GM12865 (cell line): ENCODE measurements around the gene UBE2D1.

ENCODE experiments used
- DNase-seq: peaks from one replicate; pipeline ENCODE4 v3.0.0; 2010; ENCODE audit warnings: low read depth
- H3K4me3 ChIP-seq: 2 replicates; pipeline ENCODE4 v1.5.1; 2011; ENCODE audit warnings: mild to moderate bottlenecking, low read depth, low read length, control low read depth
- CTCF ChIP-seq: IDR thresholded peaks from 2 replicates; pipeline ENCODE4 v1.5.1; 2011; ENCODE audit warnings: low read length, control low read depth, low read depth, inconsistent platforms; ENCODE audit not compliant: insufficient read depth; ENCODE audit errors: missing control alignments

Gene UBE2D1

GRCh38 chr10:58358947-58359346, 24.1 kb downstream of the UBE2D1 start:
- DNase-seq, result no peak
- no peak for TF ChIP-seq CTCF
- H3K4me3 ChIP-seq, result no peak overlapping the region

- no peak overlapping the region for H3K4me3 ChIP-seq
- no peak for DNase-seq
- no peak for TF ChIP-seq CTCF
These were observed 24.7 kb downstream of the UBE2D1 start for GRCh38 chr10:58359541-58359940.

- TF ChIP-seq CTCF, result no peak
- H3K4me3 ChIP-seq, result no peak overlapping the region
- no peak for DNase-seq
These were observed 25.7 kb downstream of the UBE2D1 start for GRCh38 chr10:58360412-58361004.

DNA sequence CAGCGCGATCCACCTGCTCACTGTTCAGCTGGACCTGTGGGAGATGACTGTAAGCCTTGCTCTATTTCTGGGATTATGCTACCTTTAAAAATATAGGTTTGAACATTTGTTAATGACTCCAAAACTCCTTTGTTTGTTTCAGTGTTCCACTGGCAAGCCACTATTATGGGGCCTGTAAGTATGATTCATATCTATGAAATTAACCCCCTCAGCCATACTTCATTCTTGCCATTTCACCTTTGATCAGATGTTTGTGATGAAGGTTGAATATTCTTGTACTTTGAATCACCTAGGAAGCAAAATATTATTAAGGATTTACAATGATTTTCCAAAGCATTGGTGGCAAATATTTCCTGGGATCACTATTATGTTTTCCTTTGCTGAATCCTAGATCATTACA, 26.5 kb downstream of the UBE2D1 start:
- H3K4me3 ChIP-seq, result no peak overlapping the region
- no peak for TF ChIP-seq CTCF
- DNase-seq, result no peak

DNA sequence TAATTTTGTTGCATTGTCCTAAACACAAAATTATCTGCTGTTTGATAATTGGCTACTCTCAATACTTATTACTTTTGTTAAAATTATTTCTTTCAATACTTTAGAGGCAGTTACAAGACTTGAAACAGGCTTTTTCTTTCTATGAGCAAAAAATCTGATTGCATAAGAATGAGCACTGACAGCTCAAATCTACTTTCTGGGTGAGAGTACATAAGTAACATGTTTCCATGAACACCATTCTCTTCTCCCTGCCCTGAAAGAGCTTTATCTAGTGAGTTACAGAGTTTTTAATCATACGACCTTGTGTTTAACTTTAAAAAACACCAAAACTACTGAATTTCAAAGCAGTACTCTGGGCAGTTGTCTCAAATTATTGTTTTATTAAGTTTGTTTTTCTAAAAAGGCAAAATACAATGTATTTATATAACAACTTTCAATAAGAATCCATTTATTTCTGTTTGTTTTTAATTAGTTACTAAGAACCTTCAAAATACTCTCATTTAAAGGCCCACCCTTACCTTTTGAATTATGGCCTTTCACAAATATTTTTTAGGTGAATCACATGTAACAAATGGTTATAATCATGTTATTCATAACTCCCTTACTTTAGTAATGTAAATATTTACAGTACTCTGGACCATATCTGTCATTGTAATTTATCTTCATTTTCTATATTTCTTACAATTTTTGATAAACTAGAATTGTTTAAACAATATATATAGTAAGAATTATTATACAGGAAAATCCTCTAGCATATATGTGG, 27.4 kb downstream of the UBE2D1 start:
- H3K4me3 ChIP-seq, result no peak overlapping the region
- no peak for DNase-seq
- no peak for TF ChIP-seq CTCF

GRCh38 chr10:58367069-58367468, 32.3 kb downstream of the UBE2D1 start:
- no peak for DNase-seq
- H3K4me3 ChIP-seq, result no peak overlapping the region
- TF ChIP-seq CTCF, result no peak
